Activated CD4-positive, alpha-beta T cell treated with anti-CD3 and anti-CD28 coated beads for 36 hours (primary cell): Measurements from ENCODE around the gene KLHL25. TPM values are rescaled to one million over a fixed set of nuclear protein-coding genes. Genes with fewer than 3 reads are reported as not detected.

Source experiments
- ATAC-seq: fragments of 200-7000 bp; cut with Tn5 transposase; one replicate; pipeline ENCODE4 v1.10.0; 2021; ENCODE audit warnings: mild to moderate bottlenecking, moderate library complexity
- CTCF ChIA-PET: fragments of 350-600 bp; sonication (Branson Sonifier 250); formaldehyde crosslinking; loops from one replicate; lab custom pipeline; 2021; ENCODE audit warnings: antibody characterized with exemption; lab: Charles Lee
- POLR2A ChIA-PET: fragments of 350-600 bp; sonication (Branson Sonifier 250); formaldehyde crosslinking; loops from one replicate; lab custom pipeline; 2021; ENCODE audit warnings: antibody characterized with exemption, inconsistent platforms; lab: Charles Lee
- DNase-seq: peaks from one replicate; pipeline ENCODE4 v3.0.0-alpha.2; 2020
- H3K27ac Mint-ChIP-seq: one replicate; pipeline ENCODE4 v1.8.0; 2021; ENCODE audit warnings: mixed read lengths
- H3K27me3 Mint-ChIP-seq: one replicate; pipeline ENCODE4 v1.8.0; 2021; ENCODE audit warnings: mixed read lengths
- H3K36me3 Mint-ChIP-seq: one replicate; pipeline ENCODE4 v1.8.0; 2021; ENCODE audit warnings: low read depth, mixed read lengths
- H3K4me1 Mint-ChIP-seq: one replicate; pipeline ENCODE4 v1.8.0; 2021; ENCODE audit warnings: mixed read lengths
- H3K4me3 Mint-ChIP-seq: one replicate; pipeline ENCODE4 v1.8.0; 2021; ENCODE audit warnings: mild to moderate bottlenecking, moderate library complexity, mixed read lengths
- H3K9me3 Mint-ChIP-seq: one replicate; pipeline ENCODE4 v1.8.0; 2021; ENCODE audit warnings: low read depth, mixed read lengths
- intact Hi-C, 2 experiments: fragments of 100-400 bp; cut with DNase I in 1 of 2; cut with micrococcal nuclease in 1 of 2; formaldehyde crosslinking; loops; one replicate each; pipeline versions ENCODE4 v1.14.2 to v1.15.1; 2022 to 2024; cut with DNase I, micrococcal nuclease
- total RNA-seq, 2 experiments: library from RNA; stranded (reverse); gene quantifications; one replicate each; pipeline ENCODE4 v1.2.3, GENCODE V29; 2021

The KLHL25 gene
- total RNA-seq, 2 experiments from 2014 or later = 4.9 to 5.2 TPM

DNA sequence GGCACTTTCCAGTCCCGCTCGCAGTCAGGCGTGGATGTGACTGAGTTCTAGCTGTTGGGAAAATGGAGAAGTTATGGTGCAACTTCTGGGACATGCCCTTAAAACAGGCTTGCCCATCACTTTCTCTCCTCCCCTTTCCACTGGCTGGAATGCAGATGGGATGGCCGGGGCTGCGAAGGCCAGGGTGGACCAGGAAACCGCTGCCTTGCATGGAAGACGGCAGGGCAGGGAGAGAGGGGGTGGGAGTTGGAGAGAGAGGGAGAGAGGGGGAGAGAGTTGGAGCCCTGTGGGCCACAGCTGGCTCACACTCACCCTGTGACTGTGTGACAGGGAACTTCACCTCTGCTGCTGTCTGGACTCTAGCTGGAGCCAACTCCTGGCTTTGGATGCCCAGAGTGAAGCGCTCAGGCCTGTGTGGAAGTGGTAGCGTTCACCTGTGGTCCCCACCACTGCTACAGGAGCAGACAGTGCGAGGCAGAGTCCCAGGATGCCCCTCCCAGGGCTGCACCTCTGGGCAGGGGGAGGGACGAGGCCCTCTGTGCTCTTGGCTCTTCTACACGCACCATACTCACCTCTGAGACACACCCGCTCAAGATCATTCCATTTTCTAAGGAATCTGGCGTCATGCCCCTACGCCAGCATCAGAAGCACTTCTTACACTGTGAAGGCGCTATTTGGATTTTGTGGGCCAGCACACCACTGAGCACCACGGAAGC is 36.6 kb downstream of the KLHL25 start:
- no peak for ATAC-seq
- Mint-ChIP-seq H3K27me3 (no peaks in the 10 kb centered on the region), H3K4me3 (no peak overlapping the region), H3K9me3 (no peaks in the 10 kb centered on the region), H3K27ac (no peak overlapping the region), H3K4me1 (peaks cover 10% of the 10 kb centered on the region), H3K36me3 (no peaks in the 10 kb centered on the region)
- CTCF ChIA-PET = interaction anchor here (0.7 kb wide), 1 partner anchor 84 kb away, joined by 3 read pairs; no protein-coding TSS in a partner anchor
- no peak for DNase-seq
- intact Hi-C loops = no loop called here
- POLR2A ChIA-PET = no interaction called here

DNA sequence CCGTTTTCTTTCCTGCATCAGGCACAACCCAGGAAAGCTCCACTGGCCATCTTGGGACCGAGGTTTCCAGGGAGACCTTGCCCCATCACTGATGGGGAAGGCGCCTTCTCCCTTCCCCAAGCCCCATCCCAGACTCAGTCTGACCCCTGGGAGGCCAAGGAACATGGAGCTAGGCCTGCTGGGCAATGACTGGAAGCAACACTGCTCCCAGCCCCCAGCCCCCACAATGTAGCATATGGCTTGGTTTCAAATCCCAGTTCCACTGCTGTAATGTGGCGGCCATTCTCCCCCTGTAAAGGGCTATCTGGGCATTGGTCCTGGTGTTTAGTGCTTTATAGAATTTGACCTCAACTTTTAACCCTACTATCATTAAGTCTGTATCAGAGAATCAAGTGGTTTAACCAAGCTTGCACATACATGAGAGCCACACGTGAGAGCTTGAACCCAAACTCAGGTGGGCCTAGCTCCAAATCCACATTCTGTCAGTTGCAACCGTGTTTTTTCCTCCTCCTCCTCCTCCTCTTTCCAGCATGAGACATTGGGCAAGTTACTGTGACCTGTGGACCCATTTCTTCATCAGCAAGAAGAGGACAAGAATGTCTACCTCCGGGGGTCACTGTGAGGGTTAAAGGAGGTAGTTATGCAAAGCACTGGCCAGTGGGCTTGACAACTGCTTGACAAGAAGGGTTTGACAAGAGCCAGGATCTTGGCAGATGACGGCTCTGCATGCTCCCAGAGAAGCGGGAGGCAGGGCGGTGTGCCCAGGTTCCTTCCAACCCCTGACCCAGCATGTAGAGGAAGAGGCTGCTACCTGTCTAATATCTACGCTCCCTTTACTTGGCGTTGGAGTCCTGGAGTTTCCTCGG is 37.4 kb downstream of the KLHL25 start:
- ChIA-PET POLR2A (no interaction called here), CTCF (interaction anchor here (1.0 kb wide), 1 partner anchor 83 kb away, joined by 3 read pairs; no protein-coding TSS in a partner anchor)
- H3K27me3 Mint-ChIP-seq = no peaks in the 10 kb centered on the region
- no peak for DNase-seq
- no peak overlapping the region for H3K4me3 Mint-ChIP-seq
- H3K4me1 Mint-ChIP-seq = peaks cover 13% of the 10 kb centered on the region
- H3K27ac Mint-ChIP-seq = no peak overlapping the region
- ATAC-seq = no peak
- intact Hi-C loops = no loop called here
- H3K36me3 Mint-ChIP-seq = no peaks in the 10 kb centered on the region
- H3K9me3 Mint-ChIP-seq = no peaks in the 10 kb centered on the region

DNA sequence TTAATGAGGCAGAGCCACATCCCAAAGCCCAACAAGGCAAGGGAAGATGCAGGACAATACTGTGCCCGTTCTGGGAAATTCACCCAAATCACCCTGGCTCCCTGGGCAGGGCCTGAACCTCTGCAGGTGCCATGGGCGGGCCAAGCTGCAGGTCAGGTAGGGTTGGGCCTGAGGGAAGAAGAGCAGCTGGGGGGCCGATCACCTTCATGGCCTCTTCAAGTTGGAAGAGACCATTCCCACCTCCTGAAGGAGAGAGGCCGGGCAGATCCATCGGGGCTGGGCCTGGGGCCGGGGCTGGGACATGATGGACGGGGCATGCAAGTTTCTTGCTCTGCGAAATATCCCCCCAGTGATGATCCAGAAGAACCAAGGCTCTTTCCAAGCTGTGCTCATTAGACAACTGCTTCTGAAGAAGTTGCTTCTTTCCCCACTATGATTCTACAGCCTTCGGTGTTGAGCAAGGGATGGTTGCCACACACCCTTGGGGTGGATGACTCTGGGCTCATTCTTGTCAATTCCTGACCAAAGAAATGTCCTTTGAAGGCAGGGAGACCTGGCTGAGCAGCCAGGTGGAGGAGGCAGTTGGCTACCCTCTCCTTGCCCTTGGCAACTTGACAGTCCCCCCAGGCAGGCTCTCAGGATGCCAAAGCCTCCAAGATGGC is 38.2 kb downstream of the KLHL25 start:
- H3K27ac Mint-ChIP-seq = no peak overlapping the region

DNA sequence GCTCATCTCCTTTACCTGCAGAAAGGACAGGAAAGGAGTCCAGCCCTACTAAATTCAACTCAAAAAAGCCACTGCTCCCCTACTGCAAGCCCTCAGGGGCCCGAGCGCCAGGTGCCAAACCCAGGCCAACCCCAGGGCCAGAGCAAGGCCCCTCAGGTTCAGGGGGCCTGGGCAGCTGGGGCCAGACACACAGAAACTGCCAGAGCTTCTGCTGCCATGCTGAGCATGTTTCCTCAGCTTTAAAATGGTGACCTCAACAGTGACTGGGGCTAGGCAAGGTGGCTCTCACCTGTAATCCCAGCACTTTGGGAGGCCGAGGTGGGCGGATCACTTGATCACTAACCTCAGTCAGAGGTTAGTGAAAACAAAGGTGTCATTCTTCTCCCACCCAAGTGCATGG is 38.8 kb downstream of the KLHL25 start:
- H3K4me3 Mint-ChIP-seq = no peak overlapping the region
- no peaks in the 10 kb centered on the region for H3K9me3 Mint-ChIP-seq
- H3K4me1 Mint-ChIP-seq = peaks cover 25% of the 10 kb centered on the region
- H3K27me3 Mint-ChIP-seq = no peaks in the 10 kb centered on the region
- H3K36me3 Mint-ChIP-seq = no peaks in the 10 kb centered on the region
- no peak for DNase-seq
- H3K27ac Mint-ChIP-seq = no peak overlapping the region
- ChIA-PET POLR2A (no interaction called here), CTCF (no interaction called here)
- no peak for ATAC-seq
- intact Hi-C loops = no loop called here

More for the DNA sequence above, 38.2 kb downstream of the KLHL25 start:
- Mint-ChIP-seq H3K9me3 (no peaks in the 10 kb centered on the region), H3K4me1 (peaks cover 19% of the 10 kb centered on the region), H3K4me3 (no peak overlapping the region), H3K27me3 (no peaks in the 10 kb centered on the region), H3K36me3 (no peaks in the 10 kb centered on the region)
- no peak for DNase-seq
- intact Hi-C loops = no loop called here
- ChIA-PET CTCF (interaction anchor here (1.0 kb wide), 1 partner anchor 84 kb away, joined by 3 read pairs; no protein-coding TSS in a partner anchor), POLR2A (no interaction called here)
- ATAC-seq = no peak

DNA sequence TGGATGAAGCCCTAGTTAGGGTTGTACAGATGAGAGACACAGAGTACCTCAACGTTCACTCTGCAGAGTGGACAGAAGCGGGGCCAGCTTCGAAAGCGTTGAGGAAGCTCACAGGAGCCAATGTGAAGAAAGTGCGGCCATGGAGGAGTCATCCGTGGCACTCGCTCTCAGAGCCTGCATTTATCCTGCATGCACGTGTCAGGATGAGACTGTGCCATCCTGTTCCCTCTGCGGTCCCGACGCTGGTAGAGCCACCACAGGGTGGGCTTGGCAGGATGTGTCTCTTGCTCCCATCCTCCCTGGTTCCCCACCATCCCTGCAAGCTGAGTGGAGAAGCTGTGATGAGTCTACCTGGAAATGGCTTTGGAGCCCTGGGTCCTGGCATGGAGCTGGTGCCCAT is 39.3 kb downstream of the KLHL25 start:
- Mint-ChIP-seq H3K27ac (no peak overlapping the region), H3K9me3 (no peaks in the 10 kb centered on the region), H3K4me3 (no peak overlapping the region), H3K27me3 (no peaks in the 10 kb centered on the region), H3K4me1 (peaks cover 30% of the 10 kb centered on the region), H3K36me3 (no peaks in the 10 kb centered on the region)
- intact Hi-C loops = no loop called here
- POLR2A ChIA-PET = no interaction called here
- CTCF ChIA-PET = interaction anchor here (1.4 kb wide), 1 partner anchor 86 kb away, joined by 4 read pairs; no protein-coding TSS in a partner anchor
- ATAC-seq = no peak
- no peak for DNase-seq

DNA sequence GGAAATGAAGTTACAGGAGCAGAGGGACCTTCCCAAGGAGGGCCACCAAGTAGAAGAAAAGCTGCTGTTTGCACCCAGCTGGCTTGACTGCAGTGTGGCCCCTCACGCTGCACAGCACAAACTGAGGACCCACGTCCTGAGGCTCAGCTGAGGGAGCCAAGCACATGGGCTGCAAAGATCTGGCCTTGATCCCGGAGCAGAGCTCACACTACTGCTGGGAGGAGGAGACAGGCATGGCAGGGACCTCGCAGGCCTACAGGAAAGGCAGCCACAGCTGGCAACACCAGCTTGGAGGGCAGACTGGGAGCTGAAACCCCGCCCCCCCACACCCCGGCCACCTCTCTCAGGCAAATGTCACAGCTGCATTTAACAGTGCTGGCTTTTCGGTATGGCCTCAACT is 39.7 kb downstream of the KLHL25 start:
- Mint-ChIP-seq H3K36me3 (no peaks in the 10 kb centered on the region), H3K4me3 (no peak overlapping the region), H3K9me3 (no peaks in the 10 kb centered on the region), H3K4me1 (peaks cover 30% of the 10 kb centered on the region), H3K27ac (no peak overlapping the region), H3K27me3 (no peaks in the 10 kb centered on the region)
- ChIA-PET CTCF (interaction anchor here (1.4 kb wide), 1 partner anchor 86 kb away, joined by 4 read pairs; no protein-coding TSS in a partner anchor), POLR2A (no interaction called here)
- intact Hi-C loops = no loop called here
- DNase-seq (no peak), ATAC-seq (no peak)

DNA sequence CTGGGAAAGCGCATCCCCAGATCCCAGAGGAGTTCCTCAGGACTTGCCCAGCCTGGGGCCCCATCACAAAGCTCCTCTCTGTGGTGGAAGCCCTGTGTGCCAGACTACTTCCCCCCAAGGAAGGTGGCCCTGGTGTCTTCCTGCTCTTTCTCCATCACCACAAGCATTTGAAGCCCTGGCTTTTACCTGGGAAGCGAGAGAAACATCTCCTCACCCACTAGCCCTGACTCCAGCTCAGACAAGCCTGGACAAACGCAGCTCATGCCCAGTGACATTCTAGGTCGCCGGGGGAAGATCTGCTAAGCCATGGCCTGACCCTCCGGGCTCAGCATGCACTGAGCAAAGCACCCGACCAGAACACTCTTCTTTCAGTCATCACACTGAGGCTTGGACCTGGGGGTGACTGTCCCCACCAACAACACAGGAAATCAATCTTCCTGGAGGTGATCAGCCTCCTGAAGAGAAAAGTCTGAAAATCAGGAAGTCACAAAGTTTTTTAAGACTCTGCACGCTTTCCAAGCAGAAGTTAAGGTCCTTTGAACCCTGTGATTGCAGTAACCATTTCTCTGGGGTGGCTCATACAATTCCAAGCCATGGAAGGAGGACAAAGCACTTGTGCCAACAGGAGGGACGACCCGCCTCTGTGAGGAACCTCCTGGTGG is 40.8 kb downstream of the KLHL25 start:
- DNase-seq = no peak
- ChIA-PET CTCF (interaction anchor here (1.4 kb wide), 1 partner anchor 87 kb away, joined by 4 read pairs; no protein-coding TSS in a partner anchor), POLR2A (no interaction called here)
- H3K27ac Mint-ChIP-seq = no peak overlapping the region
- H3K4me3 Mint-ChIP-seq = no peak overlapping the region
- peaks cover 30% of the 10 kb centered on the region for H3K4me1 Mint-ChIP-seq
- H3K36me3 Mint-ChIP-seq = no peaks in the 10 kb centered on the region
- no peaks in the 10 kb centered on the region for H3K9me3 Mint-ChIP-seq
- no peak for ATAC-seq
- intact Hi-C loops = no loop called here
- H3K27me3 Mint-ChIP-seq = no peaks in the 10 kb centered on the region

DNA sequence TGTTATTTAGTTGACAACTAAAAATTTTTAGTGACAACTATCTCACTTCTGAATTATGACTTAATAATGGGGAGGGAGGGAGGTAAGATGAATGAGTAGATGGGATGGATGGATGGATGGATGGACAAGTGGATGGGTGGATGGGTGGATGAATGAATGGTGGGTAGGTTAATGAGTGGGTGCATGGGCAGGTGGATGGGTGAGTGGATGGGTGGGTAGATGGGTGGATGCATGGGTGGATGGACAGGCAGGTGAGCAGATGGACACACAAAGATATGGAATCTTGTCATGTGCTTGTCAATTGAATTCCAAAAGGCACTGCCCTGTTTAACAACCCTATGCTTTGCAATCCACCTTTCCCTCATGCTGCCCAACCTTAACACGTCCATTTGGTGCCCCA is 41.5 kb downstream of the KLHL25 start:
- CTCF ChIA-PET = no interaction called here
- intact Hi-C loops = no loop called here
- H3K27me3 Mint-ChIP-seq = no peaks in the 10 kb centered on the region
- DNase-seq = no peak
- H3K36me3 Mint-ChIP-seq = no peaks in the 10 kb centered on the region
- H3K4me1 Mint-ChIP-seq = peaks cover 30% of the 10 kb centered on the region
- no peak overlapping the region for H3K27ac Mint-ChIP-seq
- ATAC-seq = no peak
- POLR2A ChIA-PET = no interaction called here
- no peaks in the 10 kb centered on the region for H3K9me3 Mint-ChIP-seq
- H3K4me3 Mint-ChIP-seq = no peak overlapping the region

DNA sequence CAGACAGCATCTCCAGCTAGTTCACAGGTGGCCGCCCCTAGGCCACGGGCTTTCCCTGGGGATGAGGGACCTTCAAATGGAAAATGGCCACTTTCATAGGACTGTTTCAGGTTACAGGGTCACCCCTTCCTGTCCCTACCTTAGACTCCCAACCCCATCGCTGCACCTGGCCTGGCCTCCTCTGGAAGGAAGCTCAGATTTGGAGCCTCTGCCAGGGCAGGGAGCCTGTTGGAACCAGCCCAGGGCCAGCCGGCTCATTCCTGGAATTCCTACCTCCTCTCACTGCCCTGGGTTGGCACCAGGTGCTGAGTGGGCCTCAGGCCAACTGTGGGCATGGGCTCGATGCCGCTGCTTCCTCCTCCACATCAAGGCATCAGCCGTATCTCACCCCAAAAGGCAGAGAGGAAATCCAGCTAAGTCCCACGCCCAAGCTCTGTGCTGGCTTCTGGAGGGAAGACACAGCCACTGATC is 42.2 kb downstream of the KLHL25 start:
- intact Hi-C loops = no loop called here
- Mint-ChIP-seq H3K27me3 (no peaks in the 10 kb centered on the region), H3K4me3 (no peak overlapping the region), H3K4me1 (peaks cover 30% of the 10 kb centered on the region), H3K27ac (no peak overlapping the region), H3K9me3 (no peaks in the 10 kb centered on the region), H3K36me3 (peaks cover 4% of the 10 kb centered on the region)
- ATAC-seq = no peak
- ChIA-PET CTCF (interaction anchor here (1.5 kb wide), 1 partner anchor 87 kb away, joined by 3 read pairs; no protein-coding TSS in a partner anchor), POLR2A (no interaction called here)
- no peak for DNase-seq

DNA sequence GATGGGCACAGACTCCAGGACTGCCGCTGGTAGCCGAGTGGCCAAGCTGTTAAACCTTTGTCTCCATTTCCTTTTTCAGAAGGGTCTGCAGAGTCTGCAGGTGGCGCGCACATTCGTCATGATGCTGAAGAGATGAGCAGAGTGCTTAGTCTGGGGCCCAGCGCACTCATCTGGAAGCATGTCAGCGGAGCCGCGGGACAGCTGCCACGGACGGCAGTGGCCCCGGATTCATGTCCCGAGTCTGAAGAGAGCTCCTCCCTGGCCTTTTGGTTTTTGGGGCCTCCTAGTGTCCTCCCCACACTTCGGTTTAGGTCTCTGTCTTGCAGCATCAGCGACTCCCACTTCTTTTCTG is 42.6 kb downstream of the KLHL25 start:
- ChIA-PET POLR2A (no interaction called here), CTCF (interaction anchor here (1.5 kb wide), 1 partner anchor 88 kb away, joined by 3 read pairs; no protein-coding TSS in a partner anchor)
- no peak overlapping the region for H3K4me3 Mint-ChIP-seq
- H3K27me3 Mint-ChIP-seq = no peaks in the 10 kb centered on the region
- intact Hi-C loops = no loop called here
- no peak overlapping the region for H3K27ac Mint-ChIP-seq
- no peak for DNase-seq
- H3K4me1 Mint-ChIP-seq = peaks cover 30% of the 10 kb centered on the region
- ATAC-seq = no peak
- peaks cover 4% of the 10 kb centered on the region for H3K36me3 Mint-ChIP-seq
- H3K9me3 Mint-ChIP-seq = no peaks in the 10 kb centered on the region
